Activated CD4-positive, alpha-beta T cell treated with anti-CD3 and anti-CD28 coated beads, Interleukin-2, amount 50 U/mL, for 16 hours (primary cell): ENCODE measurements around the gene RPUSD4.
"Not testable (repeated sequence)": the region's sequence is repeated elsewhere in the genome, so short reads cannot be mapped to it uniquely, and the experiment has no call there.

Source experiments
- DNase-seq: peaks from one replicate; pipeline ENCODE4 v3.0.0-alpha.2; 2020

The RPUSD4 gene

GRCh38 chr11:126211236-126212088, at the start of gene RPUSD4, which contains the start of gene FAM118B:
Gene RPUSD4 (minus strand): TSS chr11:126211650. CDS start chr11:126211638, 12 bp downstream.
Gene FAM118B (plus strand): TSS chr11:126211782. CDS start chr11:126235002, 23,220 bp downstream.
- DNase-seq: peak; percentile 98

GRCh38 chr11:126257764-126258163, 46.3 kb upstream of the RPUSD4 start:
- DNase-seq: no peak

- DNase-seq: no peak
These were observed 45.7 kb upstream of the RPUSD4 start for GRCh38 chr11:126257144-126257543.

- DNase-seq: no peak
These were observed 44.8 kb upstream of the RPUSD4 start for GRCh38 chr11:126256216-126256615.

- DNase-seq: not testable (repeated sequence)
These were observed 44.1 kb upstream of the RPUSD4 start for GRCh38 chr11:126255507-126255906.

- no peak for DNase-seq
These were observed 43.4 kb upstream of the RPUSD4 start for GRCh38 chr11:126254819-126255218.

GRCh38 chr11:126253265-126253664, 41.8 kb upstream of the RPUSD4 start:
- DNase-seq: no peak

- no peak for DNase-seq
These were observed 35.2 kb upstream of the RPUSD4 start for GRCh38 chr11:126246636-126247035.

- DNase-seq: no peak
These were observed 21.9 kb upstream of the RPUSD4 start for GRCh38 chr11:126233391-126233790.

GRCh38 chr11:126232683-126233082, 21.2 kb upstream of the RPUSD4 start:
- DNase-seq: no peak

GRCh38 chr11:126231725-126232459, 20.4 kb upstream of the RPUSD4 start:
- DNase-seq: no peak

- no peak for DNase-seq
These were observed 18.5 kb upstream of the RPUSD4 start for GRCh38 chr11:126229858-126230540.

GRCh38 chr11:126226334-126227084, 15.1 kb upstream of the RPUSD4 start:
- no peak for DNase-seq

- no peak for DNase-seq
These were observed 13.8 kb upstream of the RPUSD4 start for GRCh38 chr11:126225295-126225665.

- DNase-seq: no peak
These were observed 13.3 kb upstream of the RPUSD4 start for GRCh38 chr11:126224647-126225294.

- no peak for DNase-seq
These were observed 8.1 kb upstream of the RPUSD4 start for GRCh38 chr11:126219547-126219946.

- DNase-seq: no peak
These were observed 6.0 kb upstream of the RPUSD4 start for GRCh38 chr11:126217491-126217890.

- DNase-seq: peak; percentile 37
These were observed 5.3 kb upstream of the RPUSD4 start for GRCh38 chr11:126216526-126217305.

GRCh38 chr11:126214841-126215240, 3.4 kb upstream of the RPUSD4 start:
- DNase-seq: no peak

GRCh38 chr11:126214441-126214840, 3.0 kb upstream of the RPUSD4 start:
- no peak for DNase-seq

- DNase-seq: no peak
These were observed 725 bp upstream of the RPUSD4 start for GRCh38 chr11:126212089-126212660.
